GM18951 (cell line): ENCODE measurements around the gene CFAP58.

Experiments used
- POLR2A ChIP-seq: IDR thresholded peaks from 4 replicates; pipeline ENCODE4 v1.6.1; 2011; ENCODE audit warnings: mild to moderate bottlenecking; ENCODE audit not compliant: insufficient read length, insufficient read depth; ENCODE audit errors: extremely low read depth
- in situ Hi-C: fragments of 300-500 bp; cut with MboI; formaldehyde crosslinking; loops from one replicate; pipeline ENCODE4 v1.12.0; 2022; ENCODE audit warnings: low sequenced_read_pairs, mixed read lengths, inconsistent platforms; ENCODE audit not compliant: unreplicated experiment

CFAP58 gene

GRCh38 chr10:104353325-104354048, at the start of gene CFAP58:
Gene CFAP58, plus strand, starts transcription at chr10:104353833. Its CDS starts 65 bp downstream, at chr10:104353898.
- in situ Hi-C loops: no loop called here
- TF ChIP-seq POLR2A: no peak

- in situ Hi-C loops: loop anchor here (5.0 kb wide), 1 partner anchor 43 kb away; no protein-coding TSS in a partner anchor
- TF ChIP-seq POLR2A: no peak
Observed at GRCh38 chr10:104304356-104304745, 49.3 kb upstream of the CFAP58 start.

GRCh38 chr10:104304927-104305326, 48.7 kb upstream of the CFAP58 start:
- no peak for TF ChIP-seq POLR2A
- in situ Hi-C loops: loop anchor here (5.0 kb wide), 1 partner anchor 42 kb away; no protein-coding TSS in a partner anchor

GRCh38 chr10:104306897-104307296, 46.7 kb upstream of the CFAP58 start:
- no peak for TF ChIP-seq POLR2A
- in situ Hi-C loops: no loop called here

GRCh38 chr10:104307576-104308438, 45.8 kb upstream of the CFAP58 start:
- TF ChIP-seq POLR2A: no peak
- in situ Hi-C loops: no loop called here

- no peak for TF ChIP-seq POLR2A
- in situ Hi-C loops: no loop called here
Observed at GRCh38 chr10:104308439-104308903, 45.2 kb upstream of the CFAP58 start.

GRCh38 chr10:104309980-104310978, 43.4 kb upstream of the CFAP58 start:
- in situ Hi-C loops: no loop called here
- no peak for TF ChIP-seq POLR2A

GRCh38 chr10:104311184-104311720, 42.4 kb upstream of the CFAP58 start:
- in situ Hi-C loops: no loop called here
- no peak for TF ChIP-seq POLR2A

- no peak for TF ChIP-seq POLR2A
- in situ Hi-C loops: no loop called here
Observed at GRCh38 chr10:104314591-104315485, 38.8 kb upstream of the CFAP58 start.

- in situ Hi-C loops: no loop called here
- TF ChIP-seq POLR2A: no peak
Observed at GRCh38 chr10:104315486-104315921, 38.1 kb upstream of the CFAP58 start.

- in situ Hi-C loops: no loop called here
- TF ChIP-seq POLR2A: no peak
Observed at GRCh38 chr10:104316321-104317099, 37.1 kb upstream of the CFAP58 start.

GRCh38 chr10:104317269-104317710, 36.3 kb upstream of the CFAP58 start:
- in situ Hi-C loops: no loop called here
- TF ChIP-seq POLR2A: no peak
